ENCODE measurements around the gene IMMP2L. TPM values are rescaled to one million over a fixed set of nuclear protein-coding genes. Genes with fewer than 3 reads are reported as not detected.

The IMMP2L gene
- polyA plus RNA-seq, 1 donor (not counting 4 experiments of a cell fraction or from before 2014, with no cell fraction given), result 14.1 TPM

- dilution Hi-C loops (cut with MboI; ENCODE audit: extremely low pct_ligation_motif_present, low sequenced_read_pairs), result no loop called here
- Histone ChIP-seq H3K4me3 (ENCODE audit: control insufficient read depth in 2 of 3, extremely low read depth in 1 of 3, insufficient read depth in 2 of 3, low read depth in 1 of 3, low read length in 3 of 3) (no peak overlapping the region), H3K4me1 (ENCODE audit: control insufficient read depth, extremely low read depth, insufficient read depth, low read length) (no peaks in the 10 kb centered on the region), H3K36me3 (ENCODE audit: control insufficient read depth in 2 of 2, extremely low read depth in 1 of 2, insufficient read depth in 2 of 2, low read length in 2 of 2) (no peaks in the 10 kb centered on the region), H3K9ac (ENCODE audit: control insufficient read depth, extremely low read depth, insufficient read depth, low read length) (no peak overlapping the region), H3K27ac (ENCODE audit: control insufficient read depth, insufficient read depth, low read length) (no peak overlapping the region), H3K79me2 (ENCODE audit: control insufficient read depth, insufficient read depth, low read length) (no peaks in the 10 kb centered on the region), H3K27me3 (ENCODE audit: control insufficient read depth, extremely low read depth, insufficient read depth, low read length) (no peaks in the 10 kb centered on the region), H3K9me1 (ENCODE audit: control insufficient read depth, extremely low read depth, insufficient read depth, low read length) (no peaks in the 10 kb centered on the region), H3K4me2 (ENCODE audit: control insufficient read depth, extremely low read depth, insufficient read depth, low read depth, low read length) (no peak overlapping the region), H4K20me1 (ENCODE audit: control insufficient read depth, extremely low read depth, insufficient read depth, low read length) (no peaks in the 10 kb centered on the region), H3K9me3 (ENCODE audit: control insufficient read depth, low read depth, low read length) (no peaks in the 10 kb centered on the region), H2AFZ (ENCODE audit: control insufficient read depth, low read length) (no peak overlapping the region)
- DNase-seq (ENCODE audit: low read depth, low spot score) (no peak), FAIRE-seq (no peak)
- TF ChIP-seq, protein P1, sequence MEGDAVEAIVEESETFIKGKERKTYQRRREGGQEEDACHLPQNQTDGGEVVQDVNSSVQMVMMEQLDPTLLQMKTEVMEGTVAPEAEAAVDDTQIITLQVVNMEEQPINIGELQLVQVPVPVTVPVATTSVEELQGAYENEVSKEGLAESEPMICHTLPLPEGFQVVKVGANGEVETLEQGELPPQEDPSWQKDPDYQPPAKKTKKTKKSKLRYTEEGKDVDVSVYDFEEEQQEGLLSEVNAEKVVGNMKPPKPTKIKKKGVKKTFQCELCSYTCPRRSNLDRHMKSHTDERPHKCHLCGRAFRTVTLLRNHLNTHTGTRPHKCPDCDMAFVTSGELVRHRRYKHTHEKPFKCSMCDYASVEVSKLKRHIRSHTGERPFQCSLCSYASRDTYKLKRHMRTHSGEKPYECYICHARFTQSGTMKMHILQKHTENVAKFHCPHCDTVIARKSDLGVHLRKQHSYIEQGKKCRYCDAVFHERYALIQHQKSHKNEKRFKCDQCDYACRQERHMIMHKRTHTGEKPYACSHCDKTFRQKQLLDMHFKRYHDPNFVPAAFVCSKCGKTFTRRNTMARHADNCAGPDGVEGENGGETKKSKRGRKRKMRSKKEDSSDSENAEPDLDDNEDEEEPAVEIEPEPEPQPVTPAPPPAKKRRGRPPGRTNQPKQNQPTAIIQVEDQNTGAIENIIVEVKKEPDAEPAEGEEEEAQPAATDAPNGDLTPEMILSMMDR (optimal IDR thresholded peaks at IDR 0.05 in 1 of 3, IDR thresholded peaks at IDR 0.05 in 1 of 3, conservative IDR thresholded peaks at IDR 0.05 in 1 of 3; ENCODE audit: extremely low read depth in 1 of 3, insufficient read depth in 2 of 3, low read length in 3 of 3), result no peak
- TF ChIP-seq EZH2 (IDR thresholded peaks at IDR 0.05; ENCODE audit: low read length), result no peak
These were observed 783.0 kb downstream of the IMMP2L start for GRCh38 chr7:110779339-110779738.

- DNase-seq (ENCODE audit: low read depth, low spot score) (no peak), FAIRE-seq (no peak)
- H4K20me1 ChIP-seq (ENCODE audit: control insufficient read depth, extremely low read depth, insufficient read depth, low read length), result no peaks in the 10 kb centered on the region
- H3K36me3 ChIP-seq (ENCODE audit: control insufficient read depth in 2 of 2, extremely low read depth in 1 of 2, insufficient read depth in 2 of 2, low read length in 2 of 2), result no peaks in the 10 kb centered on the region
- H3K4me2 ChIP-seq (ENCODE audit: control insufficient read depth, extremely low read depth, insufficient read depth, low read depth, low read length), result no peak overlapping the region
- H3K9ac ChIP-seq (ENCODE audit: control insufficient read depth, extremely low read depth, insufficient read depth, low read length), result no peak overlapping the region
- no peaks in the 10 kb centered on the region for H3K79me2 ChIP-seq (ENCODE audit: control insufficient read depth, insufficient read depth, low read length)
- H2AFZ ChIP-seq (ENCODE audit: control insufficient read depth, low read length), result no peak overlapping the region
- H3K4me3 ChIP-seq (ENCODE audit: control insufficient read depth in 2 of 3, extremely low read depth in 1 of 3, insufficient read depth in 2 of 3, low read depth in 1 of 3, low read length in 3 of 3), result no peak overlapping the region
- H3K27ac ChIP-seq (ENCODE audit: control insufficient read depth, insufficient read depth, low read length), result no peak overlapping the region
- no peaks in the 10 kb centered on the region for H3K4me1 ChIP-seq (ENCODE audit: control insufficient read depth, extremely low read depth, insufficient read depth, low read length)
- dilution Hi-C loops (cut with MboI; ENCODE audit: extremely low pct_ligation_motif_present, low sequenced_read_pairs), result no loop called here
- H3K27me3 ChIP-seq (ENCODE audit: control insufficient read depth, extremely low read depth, insufficient read depth, low read length), result no peaks in the 10 kb centered on the region
- H3K9me3 ChIP-seq (ENCODE audit: control insufficient read depth, low read depth, low read length), result no peaks in the 10 kb centered on the region
- H3K9me1 ChIP-seq (ENCODE audit: control insufficient read depth, extremely low read depth, insufficient read depth, low read length), result no peaks in the 10 kb centered on the region
- TF ChIP-seq EZH2 (IDR thresholded peaks at IDR 0.05; ENCODE audit: low read length), result no peak
- TF ChIP-seq, protein P1 (optimal IDR thresholded peaks at IDR 0.05 in 1 of 3, IDR thresholded peaks at IDR 0.05 in 1 of 3, conservative IDR thresholded peaks at IDR 0.05 in 1 of 3; ENCODE audit: extremely low read depth in 1 of 3, insufficient read depth in 2 of 3, low read length in 3 of 3), result no peak
These were observed 787.2 kb downstream of the IMMP2L start for GRCh38 chr7:110775046-110775445.

Data from keratinocyte (primary cell).